IMR-90 (cell line): ENCODE results near the gene AS3MT. TPM values are rescaled to one million over a fixed set of nuclear protein-coding genes. Genes with fewer than 3 reads are reported as not detected.

Experiments
- ATAC-seq: fragments of 200-7000 bp; cut with Tn5 transposase; 2 replicates; pipeline ENCODE4 v1.9.1; 2020; ENCODE audit warnings: low read depth, mild to moderate bottlenecking, moderate library complexity
- BruUV-seq: library from RNA; stranded (reverse); fragments of 400-500 nt; replicated peaks from 2 replicates; lab custom pipeline; 2021; lab: Mats Ljungman, UMichigan
- CTCF ChIA-PET: fragments of 300-600 bp; formaldehyde crosslinking; extraction: SDS; loops from one replicate; lab custom pipeline; 2021; ENCODE audit warnings: antibody characterized with exemption; lab: Yijun Ruan, JAX
- POLR2A ChIA-PET: fragments of 300-600 bp; sonication (Branson Sonifier 250); formaldehyde crosslinking; loops from one replicate; lab custom pipeline; 2022; ENCODE audit warnings: antibody characterized with exemption; ENCODE audit not compliant: unreplicated experiment; lab: Charles Lee
- DNase-seq: peaks from one replicate; pipeline ENCODE4 v3.0.0; 2013
- H2AFZ ChIP-seq: replicated peaks from 2 replicates; pipeline ENCODE3; 2013; ENCODE audit warnings: low read length, mild to moderate bottlenecking; ENCODE audit not compliant: poor library complexity
- H2AK5ac ChIP-seq: 2 replicates; pipeline ENCODE4 v1.6.1; 2013; ENCODE audit warnings: low read depth, low read length, inconsistent platforms
- H2AK9ac ChIP-seq: replicated peaks from 2 replicates; pipeline ENCODE3; 2013; ENCODE audit warnings: mild to moderate bottlenecking, low read depth, low read length, moderate library complexity; ENCODE audit not compliant: poor library complexity
- H2BK120ac ChIP-seq: 2 replicates; pipeline ENCODE4 v1.6.1; 2013; ENCODE audit warnings: low read depth, low read length, inconsistent platforms
- H2BK15ac ChIP-seq: 3 replicates; pipeline ENCODE4 v1.6.1; 2013; ENCODE audit warnings: low read depth, low read length, inconsistent platforms
- H2BK20ac ChIP-seq: 2 replicates; pipeline ENCODE4 v1.6.1; 2013; ENCODE audit warnings: low read depth, mild to moderate bottlenecking, inconsistent platforms, low read length, moderate library complexity
- H2BK5ac ChIP-seq: 2 replicates; pipeline ENCODE4 v1.6.1; 2013; ENCODE audit warnings: mild to moderate bottlenecking, low read depth, low read length, inconsistent platforms; ENCODE audit not compliant: poor library complexity, severe bottlenecking
- H3K14ac ChIP-seq: replicated peaks from 2 replicates; pipeline ENCODE4 v1.6.1; 2013; ENCODE audit warnings: low read depth, low read length, inconsistent platforms
- H3K18ac ChIP-seq: 2 replicates; pipeline ENCODE4 v1.6.1; 2013; ENCODE audit warnings: low read depth, low read length, control low read depth
- H3K23ac ChIP-seq: 2 replicates; pipeline ENCODE4 v1.6.1; 2013; ENCODE audit warnings: low read depth, low read length, inconsistent platforms
- H3K27ac ChIP-seq: 2 replicates; pipeline ENCODE4 v1.5.1; 2013; ENCODE audit warnings: mild to moderate bottlenecking, control low read depth, low read length; ENCODE audit not compliant: insufficient read depth
- H3K27me3 ChIP-seq: 2 replicates; pipeline ENCODE4 v1.6.1; 2013; ENCODE audit warnings: low read length; ENCODE audit not compliant: control insufficient read depth, insufficient read depth
- H3K36me3 ChIP-seq: 2 replicates; pipeline ENCODE4 v1.6.1; 2013; ENCODE audit warnings: low read length, mixed read lengths; ENCODE audit not compliant: control insufficient read depth, insufficient read depth
- H3K4ac ChIP-seq: 2 replicates; pipeline ENCODE4 v1.6.1; 2013; ENCODE audit warnings: low read depth, low read length, inconsistent platforms
- H3K4me1 ChIP-seq: 2 replicates; pipeline ENCODE4 v1.6.1; 2013; ENCODE audit warnings: low read length, mixed read lengths; ENCODE audit not compliant: control insufficient read depth, insufficient read depth
- H3K4me2 ChIP-seq: 2 replicates; pipeline ENCODE4 v1.6.1; 2013; ENCODE audit warnings: low read depth, mild to moderate bottlenecking, control low read depth, low read length, moderate library complexity
- H3K4me3 ChIP-seq: 2 replicates; pipeline ENCODE4 v1.5.1; 2013; ENCODE audit warnings: low read depth, mild to moderate bottlenecking, control low read depth, low read length, moderate library complexity; ENCODE audit not compliant: insufficient read depth
- H3K56ac ChIP-seq: 2 replicates; pipeline ENCODE4 v1.6.1; 2013; ENCODE audit warnings: low read length, inconsistent platforms; ENCODE audit not compliant: insufficient read depth; ENCODE audit errors: extremely low read depth
- H3K79me1 ChIP-seq, 2 experiments: 2 replicates each; pipeline ENCODE4 v1.6.1; 2013; ENCODE audit warnings: low read length in 2 of 2, inconsistent platforms in 1 of 2, low read depth in 1 of 2
- H3K9ac ChIP-seq: 2 replicates; pipeline ENCODE4 v1.6.1; 2013; ENCODE audit warnings: low read depth, low read length, control low read depth
- H3K9me1 ChIP-seq: 2 replicates; pipeline ENCODE4 v1.6.1; 2013; ENCODE audit warnings: low read length, inconsistent platforms; ENCODE audit not compliant: insufficient read depth
- H3K9me3 ChIP-seq: 2 replicates; pipeline ENCODE4 v1.6.1; 2013; ENCODE audit warnings: low read length; ENCODE audit not compliant: control insufficient read depth, insufficient read depth
- H4K20me1 ChIP-seq: 2 replicates; pipeline ENCODE4 v1.6.1; 2013; ENCODE audit warnings: low read length, inconsistent platforms; ENCODE audit not compliant: insufficient read depth
- H4K5ac ChIP-seq: 2 replicates; pipeline ENCODE4 v1.6.1; 2013; ENCODE audit warnings: mild to moderate bottlenecking, low read depth, low read length, control low read depth
- H4K8ac ChIP-seq, 2 experiments: 2 replicates each; pipeline ENCODE4 v1.6.1; 2013; ENCODE audit warnings: low read depth in 2 of 2, low read length in 2 of 2, control low read depth in 1 of 2, inconsistent platforms in 1 of 2
- H4K91ac ChIP-seq: 2 replicates; pipeline ENCODE4 v1.6.1; 2013; ENCODE audit warnings: low read depth, low read length, inconsistent platforms; ENCODE audit not compliant: insufficient read depth
- BHLHE40 ChIP-seq: fragments of 150-350 bp; IDR thresholded peaks from 2 replicates; pipeline ENCODE4 v1.6.1; 2016; ENCODE audit warnings: mild to moderate bottlenecking, low read depth, low read length
- CHD1 ChIP-seq: IDR thresholded peaks from 2 replicates; pipeline ENCODE4 v1.6.1; 2012; ENCODE audit warnings: low read depth, low read length, improper control_type of control experiment
- FOS ChIP-seq: fragments of 150-350 bp; IDR thresholded peaks from 2 replicates; pipeline ENCODE4 v1.6.1; 2016; ENCODE audit warnings: low read depth, low read length
- MAFK ChIP-seq: IDR thresholded peaks from 2 replicates; pipeline ENCODE4 v1.6.1; 2012; ENCODE audit warnings: low read depth, low read length, improper control_type of control experiment
- MAZ ChIP-seq: IDR thresholded peaks from 2 replicates; pipeline ENCODE4 v1.6.1; 2012; ENCODE audit warnings: low read depth, mild to moderate bottlenecking, low read length, improper control_type of control experiment, moderate library complexity, borderline replicate concordance
- MXI1 ChIP-seq: IDR thresholded peaks from 2 replicates; pipeline ENCODE4 v1.6.1; 2012; ENCODE audit warnings: low read depth, mild to moderate bottlenecking, low read length, moderate library complexity, borderline replicate concordance
- POLR2A ChIP-seq: IDR thresholded peaks from 2 replicates; pipeline ENCODE4 v1.6.1; 2012; ENCODE audit warnings: mild to moderate bottlenecking, low read depth, low read length
- RCOR1 ChIP-seq: IDR thresholded peaks from 2 replicates; pipeline ENCODE4 v1.6.1; 2012; ENCODE audit warnings: mild to moderate bottlenecking, low read length, improper control_type of control experiment; ENCODE audit not compliant: insufficient replicate concordance
- RFX5 ChIP-seq: IDR thresholded peaks from 2 replicates; pipeline ENCODE4 v1.8.0; 2012; ENCODE audit warnings: low read depth, mild to moderate bottlenecking, low read length, moderate library complexity
- WGBS, 2 experiments: methylation state at CpG; one replicate each; pipeline versions ENCODE4 v1.1.5 to v1.1.7; 2013; ENCODE audit warnings: missing lambda C conversion rate in 2 of 2; ENCODE audit not compliant: insufficient read length in 1 of 2; ENCODE audit errors: extremely low coverage in 2 of 2; 5-methylcytosine and 5-hydroxymethylcytosine counted together
- dilution Hi-C: fragments of 300-500 bp; cut with HindIII; formaldehyde crosslinking; loops from one replicate; pipeline ENCODE4 v1.14.3; 2018; ENCODE audit warnings: low sequenced_read_pairs; ENCODE audit not compliant: unreplicated experiment
- in situ Hi-C: fragments of 300-500 bp; cut with MboI; formaldehyde crosslinking; loops from 3 replicates; pipeline ENCODE4 v1.14.3; 2019; ENCODE audit warnings: low sequenced_read_pairs, inconsistent platforms, mixed read lengths
- intact Hi-C: fragments of 100-400 bp; cut with micrococcal nuclease; formaldehyde crosslinking; loops from 2 replicates; pipeline ENCODE4 v1.10.0; 2022
- polyA plus RNA-seq, 3 experiments: library from polyadenylated mRNA; depleted of rRNA; stranded (reverse); fragments of >200 nt; gene quantifications; 2 replicates each; pipeline ENCODE4 v1.2.3, GENCODE V29; 2012; ENCODE audit warnings: low replicate concordance in 1 of 3
- total RNA-seq: library from RNA; depleted of rRNA; stranded (reverse); fragments of >200 nt; gene quantifications from 2 replicates; pipeline ENCODE4 v1.2.3, GENCODE V29; 2012
- TF ChIP-seq, protein P1 (sequence below): conservative IDR thresholded peaks from 2 replicates; pipeline ENCODE4 v1.5.1; 2012; ENCODE audit warnings: mild to moderate bottlenecking, low read depth, low read length, improper control_type of control experiment
- TF ChIP-seq, protein P2 (sequence below): fragments of 150-350 bp; IDR thresholded peaks from 2 replicates; pipeline ENCODE4 v1.6.1; 2016; ENCODE audit warnings: low read depth, mild to moderate bottlenecking, low read length, moderate library complexity, borderline replicate concordance

Gene AS3MT
- total and polyA plus RNA-seq, 2 of the 4 experiments (the other 2 are of a cell fraction): 2.7 to 3.6 TPM

DNA sequence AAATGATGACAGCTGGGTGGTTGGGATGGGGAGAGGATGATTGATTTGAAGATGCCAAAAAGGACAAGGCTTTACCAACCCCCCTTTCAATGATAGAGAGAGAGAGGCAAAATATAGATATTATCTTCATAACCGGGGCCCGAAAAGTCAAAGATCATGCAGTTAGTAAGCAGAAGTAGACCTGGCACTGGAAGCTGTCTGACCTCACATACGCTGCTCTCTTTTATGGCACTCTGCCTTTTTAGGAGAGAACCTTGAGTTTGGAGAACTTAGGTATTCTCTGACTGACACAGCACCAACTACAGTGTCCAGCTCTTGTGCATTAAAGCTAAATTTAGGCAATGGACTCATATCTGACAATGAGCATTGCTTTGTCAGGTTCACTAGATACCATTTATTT is 79.5 kb downstream of the AS3MT start:
- peaks cover 13% of the 10 kb centered on the region; the same call in 1 of the 2 replicates for H3K9me1 ChIP-seq
- no peak overlapping the region for H3K56ac ChIP-seq
- no peak overlapping the region for H3K18ac ChIP-seq
- no TSS peak for BruUV-seq
- H2AFZ ChIP-seq: no peak overlapping the region
- no peak overlapping the region for H2BK15ac ChIP-seq
- H3K4me2 ChIP-seq: no peak overlapping the region
- no peak overlapping the region for H2BK5ac ChIP-seq
- no peak overlapping the region for H3K9ac ChIP-seq
- peaks cover 12% of the 10 kb centered on the region for H4K20me1 ChIP-seq
- no peaks in the 10 kb centered on the region for H3K27me3 ChIP-seq
- no peak overlapping the region for H2BK20ac ChIP-seq
- 0 out of 2 replicates have a peak overlapping the region, but pooled peaks have one; percentile 9 for H2AK5ac ChIP-seq
- H4K8ac ChIP-seq: no peak overlapping the region
- no peak overlapping the region for H3K4me3 ChIP-seq
- no peak overlapping the region for H2BK120ac ChIP-seq
- H3K36me3 ChIP-seq: no peaks in the 10 kb centered on the region
- DNase-seq (no peak), ATAC-seq (no peak)
- intact Hi-C loops: no loop called here
- H3K27ac ChIP-seq: no peak overlapping the region
- H3K14ac ChIP-seq: no peak overlapping the region
- H4K5ac ChIP-seq: no peak overlapping the region
- H4K91ac ChIP-seq: no peak overlapping the region
- in situ Hi-C loops: no loop called here
- H3K4me1 ChIP-seq: peaks cover 5% of the 10 kb centered on the region
- dilution Hi-C loops: no loop called here
- H3K23ac ChIP-seq: no peak overlapping the region
- peaks cover 17 to 63% of the 10 kb centered on the region in 2 experiments for H3K79me1 ChIP-seq
- ChIA-PET POLR2A (no interaction called here), CTCF (no interaction called here)
- no peak overlapping the region for H3K4ac ChIP-seq
- WGBS, 2 experiments: no CpG with 5 or more reads among the region's 3 CpGs
- no peaks in the 10 kb centered on the region for H3K9me3 ChIP-seq
- H2AK9ac ChIP-seq: no peak overlapping the region
- TF ChIP-seq FOS: no peak
- TF ChIP-seq, protein P1, sequence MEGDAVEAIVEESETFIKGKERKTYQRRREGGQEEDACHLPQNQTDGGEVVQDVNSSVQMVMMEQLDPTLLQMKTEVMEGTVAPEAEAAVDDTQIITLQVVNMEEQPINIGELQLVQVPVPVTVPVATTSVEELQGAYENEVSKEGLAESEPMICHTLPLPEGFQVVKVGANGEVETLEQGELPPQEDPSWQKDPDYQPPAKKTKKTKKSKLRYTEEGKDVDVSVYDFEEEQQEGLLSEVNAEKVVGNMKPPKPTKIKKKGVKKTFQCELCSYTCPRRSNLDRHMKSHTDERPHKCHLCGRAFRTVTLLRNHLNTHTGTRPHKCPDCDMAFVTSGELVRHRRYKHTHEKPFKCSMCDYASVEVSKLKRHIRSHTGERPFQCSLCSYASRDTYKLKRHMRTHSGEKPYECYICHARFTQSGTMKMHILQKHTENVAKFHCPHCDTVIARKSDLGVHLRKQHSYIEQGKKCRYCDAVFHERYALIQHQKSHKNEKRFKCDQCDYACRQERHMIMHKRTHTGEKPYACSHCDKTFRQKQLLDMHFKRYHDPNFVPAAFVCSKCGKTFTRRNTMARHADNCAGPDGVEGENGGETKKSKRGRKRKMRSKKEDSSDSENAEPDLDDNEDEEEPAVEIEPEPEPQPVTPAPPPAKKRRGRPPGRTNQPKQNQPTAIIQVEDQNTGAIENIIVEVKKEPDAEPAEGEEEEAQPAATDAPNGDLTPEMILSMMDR: no peak
- TF ChIP-seq, protein P2, sequence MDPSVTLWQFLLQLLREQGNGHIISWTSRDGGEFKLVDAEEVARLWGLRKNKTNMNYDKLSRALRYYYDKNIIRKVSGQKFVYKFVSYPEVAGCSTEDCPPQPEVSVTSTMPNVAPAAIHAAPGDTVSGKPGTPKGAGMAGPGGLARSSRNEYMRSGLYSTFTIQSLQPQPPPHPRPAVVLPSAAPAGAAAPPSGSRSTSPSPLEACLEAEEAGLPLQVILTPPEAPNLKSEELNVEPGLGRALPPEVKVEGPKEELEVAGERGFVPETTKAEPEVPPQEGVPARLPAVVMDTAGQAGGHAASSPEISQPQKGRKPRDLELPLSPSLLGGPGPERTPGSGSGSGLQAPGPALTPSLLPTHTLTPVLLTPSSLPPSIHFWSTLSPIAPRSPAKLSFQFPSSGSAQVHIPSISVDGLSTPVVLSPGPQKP: no peak
- no peak for TF ChIP-seq CHD1
- TF ChIP-seq MXI1: no peak
- no peak for TF ChIP-seq RCOR1
- no peak for TF ChIP-seq POLR2A
- no peak for TF ChIP-seq MAZ
- no peak for TF ChIP-seq BHLHE40
- TF ChIP-seq RFX5: no peak
- TF ChIP-seq MAFK: no peak
